HG02610 (cell line): Measurements from ENCODE around the gene ZYG11B.
"Not testable (repeated sequence)": the region's sequence is repeated elsewhere in the genome, so short reads cannot be mapped to it uniquely, and the experiment has no call there.

ENCODE experiments used
- ATAC-seq: cut with Tn5 transposase; IDR thresholded peaks from one replicate; pipeline ENCODE4 v1.9.1; 2021; ENCODE audit warnings: mild to moderate bottlenecking, moderate library complexity; ENCODE audit not compliant: unreplicated experiment

Gene ZYG11B

DNA sequence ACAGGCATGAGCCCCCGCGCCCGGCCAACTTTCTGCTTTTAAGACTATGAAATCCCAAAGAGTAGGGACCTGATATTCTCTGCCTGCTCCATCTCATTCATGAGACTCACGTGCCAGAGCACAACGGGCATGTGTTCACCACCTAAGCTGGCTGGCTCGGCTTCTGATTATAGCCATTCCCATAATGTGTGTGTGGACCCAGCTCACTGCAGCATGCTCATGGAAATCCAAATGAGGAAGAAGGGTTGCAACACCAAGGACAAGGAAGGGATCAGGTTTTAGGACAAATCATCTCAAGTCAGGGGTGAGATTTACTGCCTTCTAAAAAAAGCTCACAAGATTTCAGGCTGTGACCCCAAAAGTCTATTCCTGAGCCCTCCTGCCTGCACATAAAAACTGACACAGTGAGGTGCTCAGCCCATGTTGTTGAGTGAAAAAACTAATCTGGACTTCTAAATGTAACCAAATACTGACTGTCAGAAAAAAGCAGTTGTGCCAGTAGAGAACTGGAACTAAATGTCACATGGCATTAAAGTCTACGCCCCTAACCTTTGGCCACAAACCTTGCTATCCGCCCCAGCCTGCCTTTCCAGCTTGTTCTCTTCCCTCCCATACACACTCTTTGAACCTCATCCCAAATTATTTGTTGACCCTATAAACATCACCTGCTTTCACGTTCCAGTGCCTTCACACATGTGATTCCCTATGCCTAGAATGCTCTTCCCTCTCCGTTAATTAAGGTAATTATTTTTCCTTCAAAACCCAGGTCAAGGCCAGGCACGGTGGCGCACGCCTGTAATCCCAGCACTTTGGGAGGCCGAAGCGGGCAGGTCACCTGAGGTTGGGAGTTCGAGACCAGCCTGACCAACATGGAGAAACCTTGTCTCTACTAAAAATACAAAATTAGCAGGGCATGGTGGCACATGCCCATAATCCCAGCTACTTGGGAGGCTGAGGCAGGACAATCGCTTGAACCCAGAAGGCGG is 19.0 kb upstream of the ZYG11B start:
- no peak for ATAC-seq

DNA sequence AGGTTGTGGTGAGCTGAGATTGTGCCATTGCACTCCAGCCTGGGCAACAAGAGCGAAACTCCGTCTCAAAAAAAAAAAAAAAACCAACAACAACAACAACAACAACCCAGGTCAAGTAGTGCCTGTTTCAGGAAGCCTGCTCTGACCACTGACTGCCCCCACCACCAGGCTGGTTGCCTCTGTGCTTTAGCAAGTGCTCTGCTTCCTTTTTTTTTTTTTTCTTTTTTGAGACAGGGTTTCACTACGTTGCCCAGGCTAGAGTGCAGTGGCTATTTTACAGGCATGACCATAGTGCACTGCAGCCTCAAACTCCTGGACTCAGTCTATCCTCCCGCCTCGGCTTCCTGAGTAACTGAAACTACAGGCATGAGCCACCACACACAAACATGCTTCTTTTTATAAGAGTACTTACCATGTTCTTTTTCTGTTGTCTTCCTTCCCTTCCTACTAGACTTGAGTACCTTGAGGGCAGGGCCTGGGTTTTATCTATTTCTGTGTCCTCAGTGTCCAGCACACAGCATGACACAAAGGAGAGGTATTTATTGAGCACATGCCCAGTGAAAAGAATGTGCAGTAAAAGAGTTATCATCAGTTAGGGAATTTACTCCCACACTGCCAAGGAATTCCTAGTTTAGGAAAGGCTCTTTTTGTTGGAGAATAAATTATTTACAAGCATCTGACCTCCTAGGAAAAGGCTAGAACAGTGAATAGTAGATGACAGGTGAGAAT is 18.2 kb upstream of the ZYG11B start:
- ATAC-seq, result no peak

DNA sequence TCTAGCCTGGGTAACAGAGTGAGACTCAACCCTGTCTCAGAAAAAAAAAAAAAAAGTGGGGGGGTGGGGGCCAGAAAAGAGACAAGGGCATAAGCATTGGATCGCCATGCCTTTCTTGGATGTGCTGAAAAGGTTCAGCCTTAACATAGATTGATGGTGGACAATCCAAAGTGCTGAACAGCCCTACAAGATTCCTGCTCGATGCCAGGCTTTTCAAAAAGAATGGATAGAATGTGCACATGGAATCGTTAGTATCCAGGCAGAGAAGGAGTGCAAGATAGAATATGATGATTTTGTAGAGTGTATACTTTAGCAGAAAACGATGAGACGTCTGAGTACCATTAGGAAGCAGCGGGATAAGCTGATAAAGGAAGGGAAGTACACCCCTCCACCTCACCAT is 17.2 kb upstream of the ZYG11B start:
- no peak for ATAC-seq

DNA sequence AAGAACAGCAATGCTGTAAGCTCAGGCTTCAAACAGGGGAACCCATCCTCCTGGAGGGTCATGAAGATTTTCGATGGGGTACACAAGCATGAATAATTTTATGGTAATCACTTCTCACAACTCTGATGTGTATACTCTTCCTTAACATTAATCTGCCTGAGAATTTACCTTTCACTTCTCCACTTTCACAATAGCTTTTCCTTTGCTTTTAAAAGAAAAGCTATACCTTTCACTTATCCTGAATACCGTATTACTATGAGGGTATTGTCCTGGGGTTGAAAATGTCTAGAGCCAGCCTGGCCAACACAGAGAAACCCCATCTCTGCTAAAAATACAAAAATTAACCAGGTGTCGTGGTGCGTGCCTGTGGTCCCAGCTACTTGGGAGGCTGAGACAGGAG is 12.7 kb upstream of the ZYG11B start:
- no peak for ATAC-seq

DNA sequence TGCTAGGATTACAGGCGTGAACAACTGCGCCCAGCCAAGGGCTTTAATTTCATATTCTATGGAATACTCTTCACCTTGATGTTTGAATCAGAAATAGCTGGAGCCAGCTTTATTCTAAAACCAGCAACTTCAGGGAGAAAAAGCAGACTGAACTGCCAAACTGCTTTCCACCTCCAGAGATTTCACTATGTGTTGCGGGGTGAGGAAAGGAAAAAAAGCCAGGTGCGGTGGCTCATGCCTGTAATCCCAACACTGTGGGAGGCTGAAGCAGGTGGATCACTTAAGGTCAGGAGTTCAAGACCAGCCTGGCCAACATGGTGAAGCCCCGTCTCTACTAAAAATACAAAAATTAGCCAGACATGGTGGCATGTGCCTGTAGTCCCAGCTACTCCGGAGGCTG is 11.0 kb upstream of the ZYG11B start:
- ATAC-seq, result not testable (repeated sequence)

DNA sequence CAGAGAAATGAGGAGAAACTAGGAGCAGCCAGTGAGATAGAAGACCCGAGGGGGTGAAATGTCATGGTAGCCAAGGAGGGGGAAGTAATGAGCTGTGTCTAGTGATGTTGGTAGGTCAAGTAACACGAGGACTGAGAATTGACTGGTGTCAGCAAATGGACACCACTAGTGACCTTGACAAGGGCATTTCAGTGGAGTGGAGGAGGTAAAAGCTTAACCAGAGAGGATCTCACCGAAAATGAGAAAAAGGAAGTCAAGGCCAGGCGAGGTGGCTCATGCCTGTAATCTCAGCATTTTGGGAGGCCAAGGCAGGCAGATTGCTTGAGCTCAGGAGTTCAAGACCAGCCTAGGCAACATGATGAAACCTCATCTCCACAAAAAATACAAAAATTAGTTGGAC is 3.0 kb upstream of the ZYG11B start:
- no peak for ATAC-seq

DNA sequence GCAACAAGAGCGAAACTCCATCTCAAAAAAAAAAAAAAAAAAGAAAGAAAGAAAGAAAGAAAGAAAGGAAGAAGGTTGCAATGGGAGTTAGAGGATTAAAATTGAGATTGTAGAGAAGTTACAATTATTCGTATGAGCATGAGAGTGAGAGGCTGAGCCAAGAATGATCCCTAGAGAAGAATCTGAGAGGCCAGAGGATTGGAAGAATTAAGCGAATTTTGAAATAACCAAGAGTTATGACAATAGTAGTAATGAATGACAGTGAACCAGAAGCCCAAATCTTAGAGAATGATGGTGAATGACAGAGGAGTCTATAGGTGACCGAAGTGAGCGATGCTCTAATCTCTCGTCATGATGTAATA is 369 bp upstream of the ZYG11B start:
- no peak for ATAC-seq

DNA sequence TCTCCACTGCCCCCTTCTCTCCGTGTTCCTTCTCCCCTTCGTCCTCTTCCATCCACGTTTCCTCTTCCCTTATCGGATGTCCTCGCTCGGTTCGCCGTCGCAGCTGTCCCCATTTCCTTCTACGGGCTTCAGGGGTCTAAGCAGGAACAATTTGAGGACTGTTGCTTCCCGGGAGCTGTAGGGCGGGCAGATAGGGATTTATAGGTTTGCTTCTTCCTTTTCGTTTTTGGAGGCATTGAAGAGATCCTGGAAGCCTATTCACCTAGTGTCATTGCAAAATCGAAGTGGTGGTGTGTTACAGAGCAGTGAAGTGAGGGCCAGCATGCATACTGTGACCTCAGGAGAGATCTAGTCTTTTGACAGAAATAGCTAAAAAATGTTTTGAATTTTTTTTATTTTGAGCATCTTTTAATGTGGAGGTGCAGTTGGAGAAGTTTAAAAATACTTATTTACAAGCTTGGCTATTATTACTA is 897 bp downstream of the ZYG11B start:
- ATAC-seq, result no peak

DNA sequence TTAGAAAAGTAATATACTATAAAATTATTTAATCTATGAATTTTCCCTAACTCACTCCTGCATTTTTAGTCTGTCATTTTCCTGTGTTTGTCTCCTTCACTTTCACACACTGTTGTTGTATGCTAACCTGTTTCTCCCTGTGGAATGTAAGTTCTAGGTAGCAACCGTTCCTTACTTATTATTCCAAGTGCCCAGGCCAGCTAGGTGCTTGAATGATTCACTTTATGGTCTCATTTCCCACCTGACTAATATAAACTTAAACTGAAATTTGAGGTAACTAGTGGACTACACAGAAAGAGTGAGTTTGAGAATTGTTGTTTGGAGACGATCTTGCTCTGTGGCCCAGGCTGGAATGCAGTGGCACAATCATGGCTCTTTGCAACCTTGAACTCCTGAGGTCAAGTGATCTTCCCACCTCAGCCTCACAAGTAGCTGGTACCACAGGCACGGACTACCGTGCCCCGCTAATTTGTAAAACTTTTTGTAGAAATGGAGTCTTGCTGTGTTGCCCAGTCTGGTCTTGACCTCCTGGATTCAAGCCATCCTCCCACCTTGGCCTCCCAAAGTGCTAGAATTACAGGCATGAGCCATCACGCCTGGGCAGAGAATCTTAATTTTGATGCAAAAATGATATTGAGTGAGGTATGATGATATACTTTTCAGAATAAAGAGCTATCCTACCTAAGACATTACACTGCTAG is 1.9 kb downstream of the ZYG11B start:
- ATAC-seq, result no peak

DNA sequence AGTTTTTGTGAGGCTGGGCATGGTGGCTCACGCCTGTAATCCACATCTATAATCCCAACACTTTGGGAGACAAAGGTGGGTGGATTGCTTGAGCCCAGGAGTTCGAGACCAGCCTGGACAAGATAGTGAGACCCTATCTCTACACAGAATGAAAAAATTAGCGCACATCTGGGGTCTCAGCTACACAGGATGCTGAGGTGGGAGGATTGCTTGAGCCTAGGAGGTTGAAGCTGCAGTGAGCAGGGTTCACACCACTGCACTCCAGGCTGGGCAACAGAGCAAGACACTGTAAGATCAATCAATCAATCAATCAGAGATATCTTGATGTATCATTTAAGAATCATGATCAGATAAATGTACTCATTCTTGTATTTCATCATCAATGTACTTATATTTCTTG is 7.1 kb downstream of the ZYG11B start:
- no peak for ATAC-seq

DNA sequence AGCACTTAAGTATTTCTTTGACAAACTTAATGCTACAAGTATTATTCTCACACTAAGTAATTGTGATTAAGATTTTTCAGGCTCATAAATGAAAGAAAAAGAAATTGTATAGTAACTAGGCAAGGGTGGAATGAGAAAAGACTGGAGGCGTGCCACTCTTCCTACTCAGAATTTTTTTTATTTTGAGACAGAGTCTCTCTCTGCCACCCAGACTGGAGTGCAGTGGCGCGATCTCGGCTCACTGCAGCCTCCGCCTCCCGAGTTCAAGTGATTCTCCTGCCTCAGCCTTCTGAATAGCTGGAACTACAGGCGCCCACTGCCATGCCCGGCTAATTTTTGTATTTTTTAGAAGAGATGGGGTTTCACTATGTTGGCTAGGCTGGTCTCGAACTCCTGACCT is 9.1 kb downstream of the ZYG11B start:
- ATAC-seq, result not testable (repeated sequence)

DNA sequence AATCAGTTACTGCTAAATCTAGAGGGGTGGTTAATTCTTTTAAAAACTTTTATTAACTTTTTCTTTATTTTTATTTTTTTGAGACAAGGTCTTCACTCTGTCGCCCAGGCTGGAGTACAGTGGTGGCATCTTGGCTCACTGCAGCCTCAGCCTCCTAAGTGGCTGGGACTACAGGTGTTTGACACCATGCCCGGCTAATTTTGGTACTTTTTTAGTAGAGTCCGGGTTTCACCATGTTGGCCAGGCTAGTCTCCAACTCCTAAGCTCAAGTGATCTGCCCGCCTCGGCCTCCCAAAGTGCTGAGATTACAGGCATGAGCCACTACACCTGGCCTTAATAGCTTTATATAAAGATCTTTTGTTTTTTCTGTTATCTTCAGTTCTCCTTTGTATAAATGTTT is 11.9 kb downstream of the ZYG11B start:
- no peak for ATAC-seq

DNA sequence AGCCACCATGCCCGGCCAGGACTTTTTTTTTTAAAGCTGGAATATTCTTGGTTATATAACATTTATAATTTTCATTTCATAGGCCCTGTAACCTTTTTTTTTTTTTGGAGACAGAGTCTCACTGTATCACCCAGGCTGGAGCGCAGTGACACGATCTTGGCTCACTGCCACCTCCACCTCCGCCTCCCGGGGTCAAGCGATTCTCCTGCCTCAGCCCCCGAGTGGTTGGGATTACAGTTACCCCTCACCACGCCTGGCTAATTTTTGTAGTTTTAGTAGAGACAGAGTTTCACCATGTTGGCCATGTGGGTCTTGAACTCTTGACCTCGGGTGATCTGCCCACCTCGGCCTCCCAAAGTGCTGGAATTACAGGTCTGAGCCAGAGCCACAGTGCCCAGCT is 12.6 kb downstream of the ZYG11B start:
- ATAC-seq, result no peak

DNA sequence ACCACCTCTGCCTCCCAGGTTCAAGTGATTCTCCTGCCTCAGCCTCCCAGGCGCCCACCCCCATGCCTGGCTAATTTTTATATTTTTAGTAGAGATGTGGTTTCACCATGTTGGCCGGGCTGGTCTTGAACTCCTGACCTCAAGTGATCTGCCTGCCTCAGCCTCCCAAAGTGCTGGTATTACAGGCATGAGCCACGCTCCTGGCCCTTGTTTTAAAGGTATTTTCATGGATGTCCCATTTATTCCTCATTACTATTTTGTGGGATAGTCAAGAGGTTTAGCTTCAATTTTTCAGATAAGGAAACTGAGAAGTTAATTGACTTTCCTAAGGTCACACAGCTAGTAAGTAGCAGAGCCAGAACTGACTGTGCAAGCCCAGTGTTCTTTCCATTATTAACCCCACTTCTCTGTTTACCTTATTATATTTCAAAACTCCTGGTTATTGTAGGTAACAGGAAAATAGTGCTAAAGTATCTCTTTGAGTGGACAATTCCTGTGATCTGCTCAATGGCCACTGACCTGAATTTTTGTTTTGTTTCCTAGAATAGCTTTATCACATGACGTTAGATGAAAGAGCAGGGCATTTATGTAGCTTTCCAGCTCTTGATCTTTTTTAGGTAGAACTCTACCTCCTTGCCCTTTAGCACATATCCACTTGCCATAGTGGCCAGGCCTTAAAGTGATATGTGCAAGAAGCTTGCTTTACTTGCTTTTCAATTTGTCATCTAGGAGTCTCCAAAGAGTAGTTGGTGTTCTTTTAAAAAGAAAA is 13.6 kb downstream of the ZYG11B start:
- no peak for ATAC-seq

DNA sequence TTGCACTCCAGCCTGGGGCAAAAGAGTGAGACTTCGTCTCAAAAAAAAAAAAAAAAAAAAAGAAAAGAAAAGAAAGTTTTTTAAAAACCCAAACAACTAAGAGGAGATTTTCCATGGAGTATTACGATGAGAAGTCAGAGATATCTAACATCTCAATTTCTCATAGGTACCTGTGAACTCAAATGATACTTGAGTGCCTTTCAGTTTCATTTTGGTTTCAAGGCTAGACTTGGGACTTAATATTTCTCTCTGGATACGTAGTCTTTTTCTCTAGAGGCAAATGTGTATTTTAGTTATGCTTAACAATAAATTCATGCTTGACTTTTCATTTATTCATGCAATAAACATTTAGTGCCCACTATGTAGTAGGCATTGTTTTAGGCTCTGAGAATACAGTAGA is 15.0 kb downstream of the ZYG11B start:
- no peak for ATAC-seq

DNA sequence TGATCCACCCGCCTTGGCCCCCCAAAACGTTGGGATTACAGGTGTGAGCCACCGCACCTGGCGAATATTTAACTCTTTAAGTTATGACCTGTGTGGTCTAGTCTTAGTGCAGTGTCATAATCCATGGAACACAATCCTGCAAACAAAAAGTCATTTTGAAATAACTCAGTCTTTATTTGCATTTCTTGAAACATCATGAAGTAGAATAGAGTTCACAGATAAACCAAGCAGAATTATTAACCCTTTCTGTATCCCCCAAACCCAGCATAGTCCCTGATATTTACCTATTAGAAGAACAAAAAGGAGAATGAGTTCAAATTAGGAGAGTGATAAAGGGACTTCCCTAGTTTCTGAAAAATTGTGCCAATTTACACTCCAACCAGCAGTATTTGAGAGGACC is 19.9 kb downstream of the ZYG11B start:
- no peak for ATAC-seq

DNA sequence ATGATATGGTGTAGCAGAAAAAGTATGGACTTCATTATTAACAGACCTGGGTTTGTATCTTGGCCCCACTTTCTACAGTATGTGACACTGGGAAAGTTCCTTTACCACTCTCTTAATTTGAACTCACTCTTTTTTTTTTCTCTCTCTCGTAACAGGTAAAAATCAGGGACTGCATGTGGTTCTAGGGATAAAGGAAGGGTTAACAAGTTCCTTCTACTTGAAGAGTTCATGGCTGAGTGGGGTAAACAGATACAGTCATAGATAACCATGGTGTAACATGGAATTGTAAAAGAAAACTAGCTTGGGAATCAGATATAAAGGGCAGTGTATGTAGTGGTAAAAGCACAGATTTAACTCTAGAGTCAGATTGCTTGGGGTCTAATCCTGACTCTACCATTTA is 21.2 kb downstream of the ZYG11B start:
- ATAC-seq, result no peak

DNA sequence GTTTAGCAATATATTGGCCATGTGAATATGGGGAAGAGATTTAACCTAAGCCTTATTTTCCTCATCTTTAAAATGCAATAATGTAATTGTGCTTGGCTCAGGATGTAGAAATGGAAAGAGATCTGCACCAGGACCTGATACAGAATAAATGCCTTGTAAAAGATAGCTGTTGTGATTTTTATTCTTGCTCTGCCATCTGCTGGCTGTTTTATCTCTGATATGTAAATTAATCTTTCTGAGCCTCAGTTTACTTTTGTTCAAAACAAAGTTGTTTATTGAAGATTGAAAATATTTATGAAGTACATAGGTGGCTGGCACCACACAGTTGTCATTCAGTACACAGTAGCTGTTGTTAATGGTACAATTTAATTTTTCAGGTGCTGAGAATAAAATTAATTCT is 21.9 kb downstream of the ZYG11B start:
- ATAC-seq, result no peak

DNA sequence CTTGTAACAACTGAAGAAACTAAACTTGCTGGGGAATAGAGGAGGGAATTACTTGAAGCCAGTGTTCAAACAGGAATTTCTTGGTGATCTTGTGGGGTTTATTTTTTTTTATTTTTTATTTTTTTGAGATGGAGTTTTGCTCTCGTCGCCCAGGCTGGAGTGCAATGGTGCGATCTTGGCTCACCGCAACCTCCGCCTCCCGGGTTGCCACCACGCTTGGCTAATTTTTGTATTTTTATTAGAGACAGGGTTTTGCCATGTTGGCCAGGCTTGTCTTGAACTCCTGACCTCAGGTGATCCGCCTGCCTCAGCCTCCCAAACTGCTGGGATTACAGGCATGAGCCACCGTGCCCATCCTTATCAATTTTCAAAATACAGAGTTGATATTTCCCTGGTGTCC is 23.2 kb downstream of the ZYG11B start:
- not testable (repeated sequence) for ATAC-seq

DNA sequence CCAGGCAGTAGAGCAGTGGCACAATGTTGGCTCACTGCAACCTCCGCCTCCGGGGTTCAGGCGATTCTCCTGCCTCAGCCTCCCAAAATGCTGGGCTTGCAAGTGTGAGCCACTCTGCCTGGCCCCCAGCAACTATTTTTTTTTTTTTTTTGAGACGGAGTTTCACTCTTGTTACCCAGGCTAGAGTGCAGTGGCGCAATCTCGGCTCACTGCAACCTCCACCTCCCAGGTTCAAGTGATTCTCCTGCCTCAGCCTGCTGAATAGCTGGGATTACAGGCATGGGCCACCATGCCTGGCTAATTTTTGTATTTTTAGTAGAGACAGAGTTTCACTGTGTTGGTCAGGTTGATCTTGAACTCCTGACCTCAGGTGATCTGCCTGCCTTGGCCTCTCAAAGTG is 23.9 kb downstream of the ZYG11B start:
- ATAC-seq, result not testable (repeated sequence)
